GOT3 (cell line): ENCODE results near the gene RENBP.

ENCODE experiments used
- DNase-seq: peaks from one replicate; lab custom pipeline; 2025; ENCODE audit warnings: mixed read lengths; lab: John Stamatoyannopoulos, UW

RENBP gene

DNA sequence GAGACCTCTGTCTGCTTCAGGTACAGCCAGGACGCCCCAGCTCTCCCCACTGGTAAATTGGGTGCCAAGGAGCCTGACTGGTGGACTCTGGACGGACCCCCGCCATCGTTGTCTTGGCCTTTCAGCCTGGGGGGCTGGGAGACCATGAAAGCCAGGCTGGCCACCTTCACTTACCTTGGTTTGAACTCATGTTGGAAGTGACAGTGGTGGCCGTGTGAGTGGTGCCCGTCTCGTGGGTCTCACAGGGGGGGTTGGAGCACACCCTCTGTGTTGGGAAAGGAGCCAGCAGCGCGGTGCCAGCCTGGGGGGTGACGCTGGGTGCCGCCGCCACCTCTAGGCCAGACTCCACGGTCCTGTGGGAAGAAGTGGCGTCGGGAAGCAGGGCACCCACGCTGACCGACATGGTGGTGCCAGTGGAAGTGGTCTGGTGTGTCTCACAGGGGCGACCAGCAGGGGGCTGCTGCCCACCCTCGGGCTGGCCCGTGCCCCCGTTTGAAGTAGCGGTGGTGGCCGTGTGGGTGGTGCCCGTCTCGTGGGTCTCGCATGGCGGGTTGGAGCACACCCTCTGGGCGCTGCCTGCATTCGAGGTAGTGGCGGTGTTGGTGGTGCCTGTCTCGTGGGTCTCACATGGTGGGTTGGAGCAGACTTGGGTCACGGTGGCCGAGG is 9.6 kb upstream of the RENBP start:
- no peak for DNase-seq

DNA sequence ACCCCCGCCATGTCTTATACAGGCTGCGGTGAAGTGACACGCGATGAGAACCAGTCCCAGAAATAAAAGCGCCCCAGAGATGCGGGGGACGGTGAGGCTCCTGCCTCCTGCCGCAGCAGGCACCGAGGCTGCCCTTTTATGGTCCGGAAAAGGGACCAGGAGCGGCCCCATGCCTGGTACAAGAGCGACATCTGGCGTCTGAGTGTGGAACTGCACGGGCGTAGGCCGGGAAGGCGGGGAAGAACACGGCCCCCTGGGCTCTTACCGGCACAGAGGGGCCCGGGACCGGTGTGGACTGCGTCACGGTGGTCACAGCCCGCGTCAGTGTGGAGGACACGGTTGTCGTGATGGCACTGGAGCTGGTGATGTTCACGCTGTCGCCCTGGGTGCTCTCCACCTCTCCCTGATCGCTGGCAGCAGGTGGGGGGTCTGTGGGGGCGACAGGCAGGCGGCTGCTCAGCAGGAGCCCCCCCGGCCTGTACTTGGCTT is 8.9 kb upstream of the RENBP start:
- DNase-seq = no peak

DNA sequence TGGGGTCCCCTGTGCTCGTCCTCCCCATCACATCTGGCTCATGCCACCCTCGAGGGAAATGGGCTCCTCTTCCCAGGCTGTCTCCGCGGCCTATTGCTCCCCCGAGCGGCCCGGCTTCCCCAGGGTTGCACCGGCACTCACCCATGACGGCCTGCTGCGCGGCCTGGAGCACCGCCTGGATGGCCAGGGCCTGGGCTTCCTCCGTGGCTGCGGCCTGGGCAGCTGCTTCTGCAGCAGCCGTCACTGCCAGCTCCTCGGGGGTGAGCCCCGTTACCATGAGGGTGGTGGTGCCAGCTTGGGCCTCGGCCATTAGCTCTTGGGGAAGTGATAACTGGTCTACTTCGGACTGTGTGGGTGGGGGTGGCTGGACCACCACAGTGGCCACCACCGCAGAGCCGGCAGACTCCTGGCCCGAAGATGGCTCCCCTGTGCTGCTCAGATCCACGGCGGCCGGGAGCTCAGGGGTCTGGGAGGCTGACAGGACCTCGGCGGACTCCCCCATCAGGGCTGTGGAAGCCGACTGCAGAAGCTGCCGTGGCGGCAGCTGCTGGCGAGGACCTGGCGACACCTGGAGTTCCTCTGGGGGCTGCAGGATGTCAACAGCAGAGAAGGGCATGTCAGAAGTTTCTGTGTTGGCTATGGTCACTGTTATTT is 8.1 kb upstream of the RENBP start:
- no peak for DNase-seq

DNA sequence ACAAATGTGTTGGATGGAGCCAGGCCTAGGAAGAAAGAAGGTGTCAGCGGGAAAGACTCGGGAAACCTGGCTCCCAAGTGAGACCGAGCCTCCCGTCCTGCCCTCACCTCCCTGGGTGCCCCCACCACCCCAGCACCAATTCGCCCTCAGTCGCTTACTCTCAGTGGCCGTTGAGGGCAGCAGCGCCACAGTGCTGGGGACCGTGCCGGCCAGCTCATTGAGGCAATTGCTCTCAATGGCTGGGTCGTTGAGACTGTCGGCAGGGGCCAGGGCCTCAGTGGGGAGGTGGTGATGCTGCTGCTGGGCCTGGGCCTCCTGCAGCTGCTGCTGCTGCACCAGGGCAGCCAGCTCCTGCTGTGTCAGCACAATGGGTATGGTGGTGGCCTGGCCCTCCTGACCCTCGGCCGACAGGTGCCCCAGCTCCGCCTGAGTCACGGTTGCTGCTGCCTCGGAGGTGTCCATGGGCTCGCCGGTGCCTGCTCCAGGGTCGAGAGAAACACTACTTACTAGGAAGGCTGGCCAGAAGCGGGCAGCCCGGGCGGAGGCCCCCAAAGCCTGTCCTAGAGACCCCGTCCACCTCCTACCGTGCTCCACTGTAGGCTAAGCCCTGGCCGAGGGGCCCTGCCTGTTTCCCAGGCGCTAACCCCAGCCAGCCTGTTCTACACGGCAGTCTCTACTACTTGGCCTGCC is 7.4 kb upstream of the RENBP start:
- no peak for DNase-seq

- DNase-seq = no peak
Observed at GRCh38 chrX:153950127-153950526, 5.7 kb upstream of the RENBP start.

DNA sequence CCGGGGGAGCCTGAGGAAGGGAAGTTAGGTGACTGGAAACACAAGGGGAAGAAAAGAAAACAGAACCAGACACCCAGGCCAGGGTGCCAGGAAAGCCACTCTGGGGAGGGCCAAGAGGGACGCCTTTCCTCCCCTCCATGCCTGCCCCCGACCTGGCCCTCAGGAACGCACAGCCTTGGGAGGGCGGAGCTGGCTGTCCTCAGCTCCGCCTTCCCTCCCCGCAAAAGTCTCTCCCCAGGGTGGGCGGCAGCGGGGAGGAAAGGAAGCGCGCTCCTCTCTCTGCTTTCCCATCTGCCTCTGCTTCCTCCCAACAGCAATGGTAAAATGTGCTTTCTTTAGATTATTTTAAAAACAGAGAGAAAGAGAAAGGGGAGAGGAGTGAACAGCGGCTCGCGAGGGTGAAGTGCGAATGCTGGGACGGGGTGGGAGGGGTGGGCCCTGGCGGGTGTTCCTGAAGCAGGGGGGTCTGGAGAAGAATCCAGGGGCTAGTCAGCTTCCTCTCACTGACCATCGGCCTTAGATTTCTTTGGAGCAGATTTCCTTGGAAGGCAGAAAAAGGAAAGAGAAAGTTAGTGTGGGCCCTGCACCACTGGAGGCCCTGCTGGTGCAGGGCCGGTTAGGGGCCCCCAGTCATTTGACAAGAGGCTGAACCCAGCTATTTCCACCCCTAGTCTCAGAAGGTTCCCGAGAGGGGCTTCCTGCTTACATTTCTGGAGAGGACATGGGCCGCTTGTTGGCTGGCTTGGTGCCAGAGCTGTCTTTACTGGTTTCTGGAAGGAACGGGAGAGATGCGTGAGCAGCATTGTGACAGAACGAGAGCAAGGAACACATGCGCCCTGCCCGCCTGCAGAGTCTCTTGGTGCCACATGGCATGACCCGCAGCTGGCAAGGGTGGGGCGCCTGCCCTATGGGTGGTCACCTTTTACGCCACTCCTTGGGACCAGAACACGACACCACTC is 4.7 kb upstream of the RENBP start:
- no peak for DNase-seq

GRCh38 chrX:153948002-153948466 is 3.6 kb upstream of the RENBP start:
- no peak for DNase-seq

- peak; percentile 28 for DNase-seq
Observed at GRCh38 chrX:153947009-153947769, 2.7 kb upstream of the RENBP start.

DNA sequence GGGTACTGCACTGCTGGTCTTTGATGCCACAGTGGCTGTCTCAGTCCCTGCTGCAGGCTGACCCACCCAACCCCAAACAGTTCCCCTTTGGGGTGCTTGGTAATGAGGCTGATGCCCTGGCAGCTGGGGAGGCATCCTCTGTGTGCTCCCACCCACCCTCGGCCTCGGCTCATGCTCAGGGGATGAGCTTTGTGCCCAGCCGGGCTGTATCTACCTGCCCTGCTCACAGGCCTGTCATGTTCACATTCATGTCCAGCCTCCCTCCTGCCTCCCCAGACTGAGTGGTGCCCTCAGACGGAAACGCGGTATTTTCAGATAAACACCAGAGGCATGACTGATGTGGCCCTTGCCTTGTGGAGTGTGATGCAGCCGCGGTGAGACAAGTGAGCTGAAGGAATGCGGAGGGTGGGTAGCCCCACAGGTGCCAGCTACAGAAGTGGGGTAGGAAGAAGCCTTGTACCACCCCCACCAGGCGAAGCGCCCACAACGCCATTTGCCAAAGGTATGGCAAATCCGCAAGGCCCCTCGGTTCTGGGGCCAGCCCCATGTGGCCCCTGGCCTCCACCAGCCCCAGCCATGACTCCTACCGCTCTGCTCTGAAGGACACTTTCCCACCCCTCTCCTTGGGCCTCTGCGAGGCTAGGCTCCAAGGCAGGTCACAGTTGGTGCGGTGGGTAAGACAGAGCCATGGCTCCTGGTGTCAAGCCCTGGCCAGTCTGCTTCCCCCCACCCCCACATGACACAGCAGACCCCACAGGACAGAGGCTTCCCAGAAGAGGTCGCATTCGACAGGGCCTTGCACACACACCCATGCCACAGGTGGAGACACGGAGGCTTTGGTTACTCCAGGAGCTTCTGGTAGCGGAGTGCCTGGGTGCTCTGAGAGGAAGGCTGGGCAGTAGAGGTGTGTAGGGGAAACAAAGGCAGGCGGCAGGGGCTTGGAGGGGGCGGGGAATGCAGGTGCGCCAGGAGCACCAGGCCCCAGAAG is 1.8 kb upstream of the RENBP start:
- no peak for DNase-seq

DNA sequence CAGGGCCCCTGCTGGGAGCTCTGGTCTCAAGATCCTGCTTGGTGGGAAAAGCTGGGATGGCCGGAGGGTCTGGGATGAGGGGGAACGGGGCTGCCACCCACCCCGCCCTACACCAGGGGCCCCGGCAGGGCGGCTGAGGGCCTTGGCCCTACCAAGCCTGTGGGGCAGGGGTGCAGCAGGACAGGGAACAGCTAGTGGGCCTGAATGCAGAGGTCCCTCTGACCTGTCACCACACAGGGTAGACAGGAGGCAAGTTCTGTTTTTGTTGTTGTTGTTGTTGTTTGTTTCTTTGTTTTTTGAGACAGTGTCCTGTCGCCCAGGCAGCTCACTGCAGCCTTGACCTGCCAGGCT is 332 bp upstream of the RENBP start:
- no peak for DNase-seq

DNA sequence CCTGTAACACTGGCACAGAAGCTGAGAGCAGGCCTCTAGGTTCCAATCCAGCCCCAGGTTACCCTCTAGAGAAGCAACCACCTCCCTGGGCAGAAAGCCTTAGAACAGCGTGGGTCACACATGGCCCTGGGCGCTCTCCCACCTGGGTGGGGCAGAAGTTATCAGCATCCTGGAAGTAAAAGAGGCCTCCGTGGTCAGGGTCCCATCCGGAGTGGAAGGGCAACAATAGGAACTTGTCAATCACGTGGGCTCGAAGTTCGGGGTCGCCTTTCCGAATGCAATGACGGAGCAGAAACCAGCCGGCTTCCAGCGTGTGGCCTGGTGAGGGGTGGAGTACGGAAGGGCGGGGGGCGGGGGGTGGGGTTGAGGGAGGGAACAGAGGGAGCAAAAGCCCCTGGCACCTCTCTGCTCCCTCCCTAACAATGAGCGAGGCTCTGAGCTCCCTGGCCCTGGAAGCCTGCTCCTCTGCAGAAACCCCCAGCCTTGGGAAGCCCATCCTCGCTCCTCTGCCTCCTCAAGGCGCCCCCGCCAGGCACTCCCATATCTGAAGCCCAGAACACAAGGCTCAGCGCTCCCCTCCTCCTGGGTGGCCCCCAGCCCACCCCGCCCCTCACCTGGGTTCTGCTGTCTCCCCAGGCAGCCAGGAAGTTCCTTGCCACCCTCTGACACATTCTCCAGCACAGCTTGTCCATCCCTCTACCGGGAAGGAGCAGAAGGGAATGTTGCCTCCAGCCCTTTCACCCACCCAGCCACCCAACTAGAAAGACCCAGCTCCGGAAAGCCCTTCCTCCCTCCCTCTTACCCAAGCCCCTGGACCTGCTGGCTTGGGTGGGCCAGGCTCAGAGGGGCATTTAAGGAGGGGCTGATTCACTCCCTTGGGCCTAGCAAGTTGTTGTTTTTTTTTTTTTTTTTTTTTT is 2.8 kb downstream of the RENBP start:
- no peak for DNase-seq

GRCh38 chrX:153939573-153939972 is 4.9 kb downstream of the RENBP start:
- DNase-seq = no peak

GRCh38 chrX:153938226-153938786 is 6.1 kb downstream of the RENBP start:
- no peak for DNase-seq

GRCh38 chrX:153937056-153937455 is 7.4 kb downstream of the RENBP start:
- DNase-seq = no peak

GRCh38 chrX:153935326-153935851 is 9.1 kb downstream of the RENBP start:
- DNase-seq = no peak

GRCh38 chrX:153934762-153935325 is 9.6 kb downstream of the RENBP start, which contains the start of gene NAA10:
Gene NAA10, minus strand, starts transcription at chrX:153935037. Its CDS starts 133 bp downstream, at chrX:153934904.
- no peak for DNase-seq

DNA sequence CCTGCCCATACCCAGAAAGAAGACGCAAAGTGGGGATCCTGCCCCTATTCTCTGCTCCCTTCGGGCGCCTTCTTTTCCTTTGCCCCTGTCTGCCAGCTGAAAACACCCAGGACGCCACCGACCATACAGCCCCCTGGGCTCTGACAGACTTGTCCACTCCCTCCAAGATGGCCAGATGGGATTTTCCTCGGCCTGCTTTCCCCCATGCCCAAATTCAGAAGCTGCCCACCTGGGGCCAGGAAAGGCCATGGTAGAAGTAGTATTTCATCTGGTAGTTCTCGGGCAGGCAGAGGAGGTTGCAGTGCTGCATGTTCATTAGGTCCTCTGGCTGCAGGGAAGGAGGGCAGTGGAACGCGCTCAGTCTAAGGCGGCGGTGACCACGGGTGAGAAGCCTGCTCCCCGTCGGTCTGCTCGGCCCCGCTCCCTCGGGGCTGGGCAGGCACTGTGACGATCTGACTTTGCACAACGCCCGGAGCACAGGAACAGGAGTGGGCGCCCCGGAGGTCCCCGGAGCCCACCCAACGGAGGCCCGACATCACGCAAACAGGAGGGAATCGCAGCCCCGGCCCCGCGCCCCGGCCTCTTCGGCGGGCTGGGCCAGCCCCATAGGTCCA is 10.2 kb downstream of the RENBP start:
- DNase-seq = no peak
